Choroid plexus epithelial cell (primary cell): Measurements from ENCODE around the gene DNAJB5.
"Not testable (repeated sequence)": the region's sequence is repeated elsewhere in the genome, so short reads cannot be mapped to it uniquely, and the experiment has no call there.

Experiments
- DNase-seq: peaks from one replicate; pipeline ENCODE4 v3.0.0-alpha.2; 2010; ENCODE audit warnings: low read depth
- H3K4me3 ChIP-seq: 2 replicates; pipeline ENCODE4 v1.5.1; 2011; ENCODE audit warnings: low read depth, mild to moderate bottlenecking, control low read depth, low read length, moderate library complexity
- TF ChIP-seq, protein P1 (sequence below): conservative IDR thresholded peaks from 2 replicates; pipeline ENCODE4 v1.5.1; 2011; ENCODE audit warnings: low read depth, mild to moderate bottlenecking, control low read depth, inconsistent platforms, low read length, moderate library complexity

The DNAJB5 gene

DNA sequence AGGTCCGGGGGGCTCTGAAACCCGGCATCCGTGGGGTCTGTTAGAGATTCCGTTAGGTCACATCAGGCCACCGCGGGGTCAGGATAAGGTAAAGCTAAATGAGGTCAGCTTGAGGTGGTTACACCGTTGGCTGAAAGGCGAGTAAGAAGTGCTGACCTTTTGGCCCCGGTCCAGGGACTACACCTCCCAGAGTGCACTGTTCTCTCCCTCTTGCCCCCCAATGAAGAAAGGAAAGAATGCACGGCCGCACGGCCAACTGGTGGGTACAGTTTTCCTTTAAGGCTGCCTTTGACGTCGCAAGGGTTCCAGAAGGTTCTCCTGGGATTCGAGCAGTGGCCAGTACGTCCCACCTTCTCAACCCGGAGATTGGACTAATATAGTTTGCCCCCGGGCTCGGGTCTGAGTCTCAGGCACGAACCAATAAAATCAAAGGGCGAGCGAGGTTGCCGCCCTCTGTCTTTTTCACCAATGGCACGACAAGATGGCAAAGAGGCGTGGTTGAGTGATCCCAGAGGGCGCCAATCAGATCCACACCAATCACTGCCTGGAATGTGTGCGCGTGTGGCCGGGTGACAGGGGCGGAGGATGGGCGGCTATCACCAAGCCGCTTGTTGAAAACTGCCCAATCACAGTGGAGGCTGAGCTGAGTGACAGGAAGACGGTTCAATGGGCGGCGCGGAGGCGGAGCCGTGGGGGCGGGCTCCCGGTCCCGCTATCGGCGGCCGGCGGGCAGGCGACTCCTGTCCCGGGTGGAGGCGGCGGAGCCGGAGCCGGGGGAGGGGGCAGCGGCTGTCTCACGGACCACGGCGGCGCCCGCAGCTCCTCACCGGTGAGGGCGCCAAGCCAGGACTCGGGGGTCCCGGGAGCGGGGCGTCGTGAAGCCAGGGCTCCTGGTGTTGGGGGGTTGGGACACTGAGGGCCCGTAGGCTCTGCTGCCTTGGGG, at the start of gene DNAJB5:
DNAJB5 (plus strand) TSS at position 743 of the 943 bp plus-strand sequence. CDS start 886 bp downstream, outside the sequence.
- peak; percentile 100 for DNase-seq
- H3K4me3 ChIP-seq = peak within 1 kb of the TSS; percentile 93
- TF ChIP-seq, protein P1, sequence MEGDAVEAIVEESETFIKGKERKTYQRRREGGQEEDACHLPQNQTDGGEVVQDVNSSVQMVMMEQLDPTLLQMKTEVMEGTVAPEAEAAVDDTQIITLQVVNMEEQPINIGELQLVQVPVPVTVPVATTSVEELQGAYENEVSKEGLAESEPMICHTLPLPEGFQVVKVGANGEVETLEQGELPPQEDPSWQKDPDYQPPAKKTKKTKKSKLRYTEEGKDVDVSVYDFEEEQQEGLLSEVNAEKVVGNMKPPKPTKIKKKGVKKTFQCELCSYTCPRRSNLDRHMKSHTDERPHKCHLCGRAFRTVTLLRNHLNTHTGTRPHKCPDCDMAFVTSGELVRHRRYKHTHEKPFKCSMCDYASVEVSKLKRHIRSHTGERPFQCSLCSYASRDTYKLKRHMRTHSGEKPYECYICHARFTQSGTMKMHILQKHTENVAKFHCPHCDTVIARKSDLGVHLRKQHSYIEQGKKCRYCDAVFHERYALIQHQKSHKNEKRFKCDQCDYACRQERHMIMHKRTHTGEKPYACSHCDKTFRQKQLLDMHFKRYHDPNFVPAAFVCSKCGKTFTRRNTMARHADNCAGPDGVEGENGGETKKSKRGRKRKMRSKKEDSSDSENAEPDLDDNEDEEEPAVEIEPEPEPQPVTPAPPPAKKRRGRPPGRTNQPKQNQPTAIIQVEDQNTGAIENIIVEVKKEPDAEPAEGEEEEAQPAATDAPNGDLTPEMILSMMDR = no peak

- DNase-seq = peak; percentile 7
- not testable (repeated sequence) for H3K4me3 ChIP-seq
These were observed 49.6 kb upstream of the DNAJB5 start for GRCh38 chr9:34939989-34940388.

- DNase-seq = no peak
- no peak overlapping the region for H3K4me3 ChIP-seq
- TF ChIP-seq, protein P1 = no peak
These were observed 41.1 kb upstream of the DNAJB5 start for GRCh38 chr9:34948451-34948850.

DNA sequence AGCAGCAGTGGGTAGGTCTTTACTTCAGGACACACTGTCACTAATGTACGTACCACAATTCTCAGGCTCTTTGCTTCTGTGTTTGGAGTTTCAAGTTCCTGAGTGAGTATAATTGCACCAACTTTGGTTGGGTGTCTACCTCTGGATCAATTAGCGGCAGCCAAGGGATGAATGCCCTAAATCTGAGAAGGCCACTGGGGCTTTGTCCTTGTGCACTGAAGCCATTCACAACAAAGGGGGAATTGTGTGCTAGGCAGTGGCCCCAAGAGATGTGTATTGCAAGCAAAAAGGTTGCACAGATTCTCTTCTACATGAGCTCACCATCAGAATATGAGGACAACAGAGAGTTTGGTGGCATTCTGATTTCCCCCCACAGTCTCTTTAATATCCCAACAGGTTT, 35.3 kb upstream of the DNAJB5 start:
- TF ChIP-seq, protein P1 = no peak
- DNase-seq = no peak
- H3K4me3 ChIP-seq = no peak overlapping the region

- not testable (repeated sequence) for DNase-seq, H3K4me3 ChIP-seq
These were observed 33.5 kb upstream of the DNAJB5 start for GRCh38 chr9:34956066-34956465.

GRCh38 chr9:34956648-34957047, 32.9 kb upstream of the DNAJB5 start:
- DNase-seq = no peak
- TF ChIP-seq, protein P1 = no peak
- H3K4me3 ChIP-seq = no peak overlapping the region

DNA sequence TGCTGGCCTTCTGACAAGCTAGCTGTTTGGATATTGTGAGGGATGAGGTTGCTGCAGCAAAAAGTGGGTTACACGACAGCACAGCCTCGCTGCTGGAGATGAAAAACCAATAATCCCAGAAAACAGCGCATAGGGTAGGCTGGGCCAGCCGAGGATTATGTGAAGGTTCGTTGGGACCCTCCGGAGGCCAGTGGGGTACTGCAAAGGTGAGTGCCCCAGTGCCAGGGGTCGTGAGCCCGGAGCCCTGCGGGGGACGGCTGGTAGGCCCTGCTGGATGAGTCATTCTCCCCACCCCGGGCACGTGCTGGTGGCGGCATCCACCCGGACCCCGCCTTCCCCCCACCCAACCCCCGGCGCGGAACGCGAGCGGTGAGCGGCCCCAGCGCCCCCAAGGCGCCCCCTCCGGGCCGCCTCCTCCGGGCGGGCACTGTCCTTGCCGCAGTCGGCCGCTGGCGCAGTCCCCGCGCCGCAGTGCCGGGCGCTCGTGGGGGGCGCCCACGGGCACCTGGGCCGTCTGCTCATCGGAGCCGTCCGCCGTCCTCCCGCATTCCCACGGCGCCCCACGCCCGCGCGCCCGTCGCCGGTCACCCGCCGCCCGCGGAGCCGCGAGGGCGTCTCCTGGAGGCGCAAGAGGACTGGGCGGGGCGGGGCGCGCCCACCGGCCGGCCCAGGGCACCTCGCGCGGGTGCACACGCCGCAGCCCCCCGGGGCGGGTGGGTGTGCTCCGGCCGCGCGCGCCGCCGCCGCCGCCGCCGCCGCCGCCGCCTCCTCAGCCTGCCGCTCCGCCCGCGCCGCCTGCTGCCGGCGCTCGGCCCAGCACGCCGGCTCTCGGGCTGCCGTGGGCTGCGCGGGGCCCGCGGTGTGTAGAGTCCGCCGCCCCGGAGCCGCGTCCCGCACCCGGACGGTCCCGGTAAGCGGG, 31.8 kb upstream of the DNAJB5 start, which contains the start of gene PHF24:
PHF24 (plus strand) TSS at position 794 of the 919 bp plus-strand sequence. CDS start 13,014 bp downstream, outside the sequence.
- peak within 1 kb of the TSS; percentile 32 for H3K4me3 ChIP-seq
- peak; percentile 13 for DNase-seq
- TF ChIP-seq, protein P1 = no peak
